AG04450 (cell line): ENCODE measurements around the gene SLC45A1. TPM values are rescaled to one million over a fixed set of nuclear protein-coding genes. Genes with fewer than 3 reads are reported as not detected.

Source experiments
- CTCF ChIA-PET: fragments of 300-600, 350-600 bp; formaldehyde crosslinking; extraction: SDS; loops from one replicate; lab custom pipeline; 2022; ENCODE audit warnings: antibody characterized with exemption, inconsistent platforms; lab: Charles Lee
- POLR2A ChIA-PET: fragments of 350-600 bp; formaldehyde crosslinking; extraction: SDS; loops from one replicate; lab custom pipeline; 2021; ENCODE audit warnings: antibody characterized with exemption, inconsistent platforms; lab: Yijun Ruan, JAX
- DNase-seq: peaks from one replicate; pipeline ENCODE4 v3.0.0-alpha.2; 2011; ENCODE audit warnings: low read depth, low spot score
- H3K27ac ChIP-seq: one replicate; pipeline ENCODE4 v1.5.1; 2012; ENCODE audit warnings: low read depth, low read length, control low read depth
- H3K27me3 ChIP-seq: one replicate; pipeline ENCODE4 v1.6.0; 2012; ENCODE audit warnings: low read length; ENCODE audit not compliant: control insufficient read depth, insufficient read depth
- H3K4me3 ChIP-seq: 2 replicates; pipeline ENCODE4 v1.5.1; 2011; ENCODE audit warnings: mild to moderate bottlenecking, low read depth, low read length, control low read depth
- H3K9me3 ChIP-seq: 2 replicates; pipeline ENCODE4 v1.5.1; 2012; ENCODE audit warnings: low read length; ENCODE audit not compliant: control insufficient read depth, insufficient read depth
- polyA plus RNA-seq: library from polyadenylated mRNA; depleted of rRNA; stranded (reverse); fragments of >200 nt; gene quantifications from 2 replicates; pipeline ENCODE4 v1.2.3, GENCODE V29; 2011
- TF ChIP-seq, protein P1 (sequence below): IDR thresholded peaks from 2 replicates; pipeline ENCODE4 v1.5.1; 2011; ENCODE audit warnings: low read depth, low read length, control low read depth, inconsistent platforms

Gene SLC45A1
- polyA plus RNA-seq, 1 experiment = 1.5 TPM

DNA sequence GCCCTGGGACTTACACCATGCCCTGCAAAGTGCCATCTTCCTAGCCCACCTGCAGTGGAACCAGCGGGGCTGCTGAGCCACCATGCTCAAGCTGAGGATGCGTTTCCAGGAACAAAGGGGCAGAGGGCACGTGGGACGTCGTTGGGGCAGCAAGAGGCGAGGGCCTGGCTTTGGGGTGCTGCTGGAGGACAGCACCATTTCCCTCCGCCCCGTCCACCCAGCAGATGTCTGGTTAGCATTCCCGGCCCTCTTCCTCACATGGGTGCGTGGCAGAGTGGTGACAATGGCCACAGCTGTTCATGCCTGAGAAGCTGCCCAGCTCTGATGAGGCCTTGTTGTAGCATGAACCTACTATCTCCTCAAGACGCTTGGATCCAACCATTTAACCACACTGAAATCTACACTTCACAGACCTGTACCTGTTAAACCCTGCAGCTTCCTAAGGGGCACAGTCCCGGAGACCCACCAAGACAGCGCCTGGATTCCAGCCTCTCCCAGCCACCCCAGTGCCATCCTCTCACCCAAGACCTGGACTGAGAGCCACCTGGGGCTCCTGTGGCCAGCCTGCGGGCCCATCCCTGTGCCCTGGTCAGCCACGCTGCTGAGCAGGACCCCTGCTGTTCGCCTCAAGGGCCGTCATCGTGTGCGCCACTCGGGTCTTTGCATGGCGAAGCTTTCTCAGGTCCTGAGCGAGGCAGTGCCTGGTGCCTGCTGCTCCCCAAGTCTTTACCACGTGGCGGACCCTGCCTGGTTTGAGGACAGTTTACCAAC, 33.2 kb downstream of the SLC45A1 start:
- Histone ChIP-seq H3K4me3 (no peak overlapping the region), H3K27ac (no peak overlapping the region), H3K27me3 (no peaks in the 10 kb centered on the region), H3K9me3 (no peaks in the 10 kb centered on the region; the same call in 1 of the 2 replicates)
- TF ChIP-seq, protein P1, sequence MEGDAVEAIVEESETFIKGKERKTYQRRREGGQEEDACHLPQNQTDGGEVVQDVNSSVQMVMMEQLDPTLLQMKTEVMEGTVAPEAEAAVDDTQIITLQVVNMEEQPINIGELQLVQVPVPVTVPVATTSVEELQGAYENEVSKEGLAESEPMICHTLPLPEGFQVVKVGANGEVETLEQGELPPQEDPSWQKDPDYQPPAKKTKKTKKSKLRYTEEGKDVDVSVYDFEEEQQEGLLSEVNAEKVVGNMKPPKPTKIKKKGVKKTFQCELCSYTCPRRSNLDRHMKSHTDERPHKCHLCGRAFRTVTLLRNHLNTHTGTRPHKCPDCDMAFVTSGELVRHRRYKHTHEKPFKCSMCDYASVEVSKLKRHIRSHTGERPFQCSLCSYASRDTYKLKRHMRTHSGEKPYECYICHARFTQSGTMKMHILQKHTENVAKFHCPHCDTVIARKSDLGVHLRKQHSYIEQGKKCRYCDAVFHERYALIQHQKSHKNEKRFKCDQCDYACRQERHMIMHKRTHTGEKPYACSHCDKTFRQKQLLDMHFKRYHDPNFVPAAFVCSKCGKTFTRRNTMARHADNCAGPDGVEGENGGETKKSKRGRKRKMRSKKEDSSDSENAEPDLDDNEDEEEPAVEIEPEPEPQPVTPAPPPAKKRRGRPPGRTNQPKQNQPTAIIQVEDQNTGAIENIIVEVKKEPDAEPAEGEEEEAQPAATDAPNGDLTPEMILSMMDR = no peak
- DNase-seq = no peak
- POLR2A ChIA-PET = interaction anchor here (0.6 kb wide), 1 partner anchor 114 kb away, joined by 3 read pairs; no protein-coding TSS in a partner anchor
- CTCF ChIA-PET = interaction anchor here (0.6 to 7.1 kb wide), 6 partner anchors 164 to 375 kb away, joined by 3 to 75 read pairs (median 6); no protein-coding TSS in a partner anchor

DNA sequence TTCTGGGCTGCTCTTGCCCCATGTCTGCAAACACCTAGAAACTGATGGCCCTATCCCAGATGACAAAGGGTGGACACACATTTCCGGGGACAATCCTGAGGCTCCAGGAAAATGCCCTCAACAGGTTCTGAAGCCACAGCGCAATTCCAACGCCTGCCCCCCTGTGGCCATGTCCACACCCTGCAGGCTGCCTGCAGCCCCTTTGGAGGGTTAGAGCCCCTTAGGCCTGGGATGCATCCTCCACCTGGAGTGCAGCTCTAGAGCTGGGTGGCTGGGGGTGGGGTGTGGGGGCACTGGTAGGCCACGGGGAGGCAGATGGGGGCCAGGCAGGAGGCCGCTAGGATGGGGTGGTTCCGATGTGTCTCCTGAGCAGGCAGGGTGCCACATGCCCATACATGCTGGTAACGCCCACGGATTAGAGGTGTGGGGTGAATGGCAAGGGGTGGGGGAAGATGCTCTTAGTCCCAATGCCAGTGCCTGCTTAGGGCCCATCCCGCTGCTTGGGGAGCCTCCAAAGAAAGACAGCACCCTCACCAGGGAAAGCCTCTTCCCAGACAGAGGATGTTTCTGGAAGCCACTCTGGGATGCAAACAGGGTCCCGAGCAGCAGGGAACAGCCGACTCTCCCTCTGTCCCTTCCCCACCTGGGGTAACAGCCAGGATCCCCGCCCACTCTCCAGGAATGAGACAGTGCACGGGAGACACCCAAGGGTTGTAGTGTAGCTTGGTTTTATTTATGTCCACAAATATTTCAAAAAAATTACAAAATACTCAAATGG, 34.0 kb downstream of the SLC45A1 start:
- CTCF ChIA-PET = interaction anchor here (0.6 to 7.1 kb wide), 7 partner anchors 164 to 497 kb away, joined by 3 to 75 read pairs (median 4); no protein-coding TSS in a partner anchor
- peak overlapping the region; percentile 31 for H3K27ac ChIP-seq
- POLR2A ChIA-PET = no interaction called here
- TF ChIP-seq, protein P1 = peak; percentile 67
- no peaks in the 10 kb centered on the region for H3K27me3 ChIP-seq
- DNase-seq = no peak
- H3K4me3 ChIP-seq = no peak overlapping the region
- no peaks in the 10 kb centered on the region; the same call in 1 of the 2 replicates for H3K9me3 ChIP-seq

DNA sequence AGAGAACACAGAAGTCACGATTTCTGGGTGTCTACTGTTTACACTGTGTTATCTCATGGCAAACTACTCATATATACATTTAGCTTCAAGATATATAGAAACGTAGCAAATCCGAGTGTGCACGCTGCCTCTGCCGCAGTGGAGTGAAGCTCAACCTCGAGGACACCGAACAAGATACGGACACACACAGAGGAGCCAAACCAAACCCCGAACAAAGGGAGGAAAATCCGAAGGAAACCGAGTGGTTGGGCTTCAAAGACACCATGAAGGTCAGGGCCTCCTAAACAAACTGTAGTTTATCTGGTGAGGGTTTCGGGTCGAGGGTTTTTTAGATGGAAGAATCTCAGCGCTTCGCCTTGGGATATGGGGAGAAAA, 34.5 kb downstream of the SLC45A1 start:
- TF ChIP-seq, protein P1 = no peak
- no peak for DNase-seq
- POLR2A ChIA-PET = no interaction called here
- CTCF ChIA-PET = interaction anchor here (6.5 to 7.1 kb wide), 2 partner anchors 336 to 376 kb away, joined by 68 to 75 read pairs; no protein-coding TSS in a partner anchor
- H3K9me3 ChIP-seq = no peaks in the 10 kb centered on the region; the same call in 1 of the 2 replicates
- no peaks in the 10 kb centered on the region for H3K27me3 ChIP-seq
- no peak overlapping the region for H3K27ac ChIP-seq
- no peak overlapping the region for H3K4me3 ChIP-seq

DNA sequence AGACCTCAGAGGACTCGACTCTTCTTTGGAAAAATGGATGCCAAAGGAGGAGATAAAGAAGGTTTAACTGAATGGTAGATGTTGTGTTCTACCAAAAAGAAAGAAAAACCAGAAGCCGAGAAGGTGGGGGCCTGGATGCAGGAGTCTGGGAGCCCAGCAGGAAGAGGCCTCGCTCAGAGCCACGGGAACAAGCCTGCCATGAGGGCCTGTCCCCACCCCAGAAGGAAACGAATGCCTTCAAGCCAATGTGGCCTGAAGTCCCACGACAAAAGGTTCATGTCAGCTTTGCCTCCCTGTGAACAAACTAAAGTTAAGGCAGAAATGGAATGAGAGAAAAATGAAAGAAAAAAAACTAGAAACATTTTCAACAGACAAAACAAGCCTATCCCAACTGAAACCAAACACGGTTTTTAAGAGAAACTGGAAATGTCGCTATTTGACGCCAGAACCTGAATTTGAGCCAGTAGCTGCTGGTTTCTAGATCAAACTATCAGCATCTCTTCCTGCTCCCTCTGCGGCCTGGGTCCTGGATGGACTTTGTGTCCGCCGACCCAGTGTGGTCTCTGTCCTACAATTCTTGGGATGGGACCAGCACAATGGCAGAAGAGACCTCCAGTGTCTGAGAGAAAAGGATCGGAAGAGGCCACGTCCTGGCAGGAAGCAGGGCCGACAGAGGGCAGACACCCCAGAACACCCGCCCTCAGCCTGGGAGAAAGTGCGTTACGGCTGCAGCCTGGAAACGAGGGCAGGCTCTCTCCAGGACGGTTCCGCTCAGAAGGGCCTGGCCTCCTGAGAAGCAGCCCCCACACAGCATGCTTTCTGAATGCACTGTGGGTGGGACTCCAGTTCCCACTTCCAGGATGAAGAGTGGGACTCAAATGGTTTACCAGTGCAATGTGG, 35.2 kb downstream of the SLC45A1 start:
- ChIA-PET POLR2A (no interaction called here), CTCF (interaction anchor here (6.5 to 7.1 kb wide), 2 partner anchors 337 to 377 kb away, joined by 68 to 75 read pairs; no protein-coding TSS in a partner anchor)
- H3K9me3 ChIP-seq = no peaks in the 10 kb centered on the region; the same call in 1 of the 2 replicates
- DNase-seq = no peak
- H3K27me3 ChIP-seq = no peaks in the 10 kb centered on the region
- TF ChIP-seq, protein P1 = no peak
- H3K27ac ChIP-seq = peak overlapping the region; percentile 21
- H3K4me3 ChIP-seq = no peak overlapping the region
